ENCODE results near the gene IL31.

DNA sequence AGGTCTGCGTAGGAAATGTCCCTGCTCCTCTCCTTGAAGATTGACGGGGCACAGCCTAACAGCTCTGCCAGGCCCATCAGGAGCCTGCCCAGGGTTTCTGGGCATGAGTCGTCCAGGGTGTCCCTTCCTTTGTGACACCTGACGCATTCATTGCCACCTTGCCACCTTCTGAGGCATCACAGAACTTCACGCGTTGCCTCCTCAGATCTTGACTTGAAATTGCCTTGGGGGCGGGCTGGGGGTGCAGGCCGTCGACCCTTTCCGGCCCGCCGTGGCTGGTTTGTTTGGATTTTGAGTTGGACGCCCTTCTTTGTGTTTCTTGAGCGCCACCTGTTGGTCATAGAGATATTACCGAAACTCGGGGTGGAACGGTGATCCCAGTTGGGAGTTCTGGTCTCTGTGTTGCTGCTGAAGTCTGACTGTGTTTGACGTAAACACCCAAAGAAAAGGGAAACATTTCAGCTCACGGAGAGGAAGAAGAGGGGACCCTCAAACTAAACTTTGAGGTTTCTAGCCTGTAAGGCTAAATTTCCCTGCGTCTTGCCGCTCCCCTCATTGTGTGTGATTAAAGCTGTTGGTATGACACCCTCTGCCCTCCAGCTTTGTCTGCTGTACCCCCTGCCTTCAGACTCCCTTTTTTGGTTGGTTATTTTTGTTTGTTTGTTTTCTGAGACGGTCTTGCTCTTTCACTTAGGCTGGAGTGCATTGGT lies 50.8 kb downstream of the IL31 start:
- TF ChIP-seq ZNF274 (IDR thresholded peaks at IDR 0.05; ENCODE audit: low read depth, low read length) (no peak), YY1 (IDR thresholded peaks at IDR 0.05; ENCODE audit: insufficient read depth, insufficient read length) (no peak), SUZ12 (IDR thresholded peaks at IDR 0.05; ENCODE audit: extremely low read depth, insufficient read depth, insufficient read length) (no peak)

Measured in NT2/D1 (cell line).